Panc1 (cell line): ENCODE results near the gene LRRC8B. TPM values are rescaled to one million over a fixed set of nuclear protein-coding genes. Genes with fewer than 3 reads are reported as not detected.

Source experiments
- ATAC-seq: fragments of 200-7000 bp; cut with Tn5 transposase; 2 replicates; pipeline ENCODE4 v1.9.1; 2020; ENCODE audit warnings: mild to moderate bottlenecking, moderate library complexity
- BruUV-seq: library from RNA; stranded (reverse); fragments of 400-500 nt; replicated peaks from 2 replicates; lab custom pipeline; 2021; lab: Mats Ljungman, UMichigan
- CTCF ChIA-PET: fragments of 300-600 bp; sonication (Branson Sonifier 250); formaldehyde crosslinking; loops from one replicate; lab custom pipeline; 2022; ENCODE audit warnings: antibody characterized with exemption; lab: Charles Lee
- POLR2A ChIA-PET: fragments of 300-600 bp; sonication (Branson Sonifier 250); formaldehyde crosslinking; loops from one replicate; lab custom pipeline; 2022; ENCODE audit warnings: antibody characterized with exemption; lab: Charles Lee
- DNase-seq: peaks from one replicate; pipeline ENCODE4 v3.0.0-alpha.2; 2010; ENCODE audit warnings: low read depth, low spot score
- H3K27ac ChIP-seq: 2 replicates; pipeline ENCODE4 v1.5.1; 2011; ENCODE audit warnings: mild to moderate bottlenecking, low read length, inconsistent platforms
- H3K27me3 ChIP-seq: fragments of 200-500 bp; sonication (Bioruptor generic); 2 replicates; pipeline ENCODE4 v1.6.0; 2014; ENCODE audit warnings: low read length, inconsistent platforms; ENCODE audit not compliant: control insufficient read depth, insufficient read depth
- H3K36me3 ChIP-seq: fragments of 200-500 bp; sonication (Bioruptor generic); 2 replicates; pipeline ENCODE4 v1.5.1; 2014; ENCODE audit warnings: inconsistent platforms, mild to moderate bottlenecking, low read length, moderate library complexity; ENCODE audit not compliant: control insufficient read depth, insufficient read depth
- H3K4me1 ChIP-seq: 2 replicates; pipeline ENCODE4 v1.5.1; 2011; ENCODE audit warnings: inconsistent platforms, mild to moderate bottlenecking, low read length, moderate library complexity; ENCODE audit not compliant: control insufficient read depth, insufficient read depth
- H3K4me3 ChIP-seq, 2 experiments: 2 replicates each; pipeline ENCODE4 v1.5.1; 2011 to 2012; ENCODE audit warnings: low read depth in 2 of 2, low read length in 2 of 2, mild to moderate bottlenecking in 2 of 2, inconsistent platforms in 1 of 2, moderate library complexity in 1 of 2
- H3K9me3 ChIP-seq: fragments of 200-500 bp; sonication (Bioruptor generic); 2 replicates; pipeline ENCODE4 v1.5.1; 2014; ENCODE audit warnings: low read depth, mild to moderate bottlenecking, inconsistent platforms, low read length, moderate library complexity; ENCODE audit not compliant: control insufficient read depth, insufficient read depth
- CTCF ChIP-seq: fragments of 450-650 bp; IDR thresholded peaks from 2 replicates; pipeline ENCODE4 v1.5.1; 2017; ENCODE audit warnings: mild to moderate bottlenecking
- POLR2AphosphoS5 ChIP-seq: IDR thresholded peaks from 2 replicates; pipeline ENCODE4 v1.6.1; 2012; ENCODE audit warnings: mild to moderate bottlenecking, low read depth, low read length, moderate library complexity
- REST ChIP-seq, 2 experiments: IDR thresholded peaks; 2 replicates each; pipeline ENCODE4 v1.6.1; 2011 to 2012; ENCODE audit warnings: low read depth in 2 of 2, control low read depth in 1 of 2, low read length in 1 of 2, mild to moderate bottlenecking in 1 of 2, moderate library complexity in 1 of 2; ENCODE audit not compliant: insufficient read depth in 1 of 2
- SIN3A ChIP-seq: IDR thresholded peaks from 2 replicates; pipeline ENCODE4 v1.6.1; 2012; ENCODE audit warnings: low read depth, mild to moderate bottlenecking, low read length, moderate library complexity, borderline replicate concordance; ENCODE audit not compliant: insufficient read depth
- TCF7L2 ChIP-seq: IDR thresholded peaks from 2 replicates; pipeline ENCODE4 v1.6.1; 2011; ENCODE audit warnings: mild to moderate bottlenecking, low read depth, low read length, inconsistent platforms
- in situ Hi-C: cut with HindIII; loops from 2 replicates; pipeline ENCODE4 v1.10.0; 2016; ENCODE audit warnings: low sequenced_read_pairs, low pct_unique_long_range_greater_than_20kb
- intact Hi-C: fragments of 100-400 bp; cut with micrococcal nuclease; formaldehyde crosslinking; loops from one replicate; pipeline ENCODE4 v1.10.0; 2022; ENCODE audit not compliant: unreplicated experiment
- total RNA-seq: library from RNA; stranded (reverse); gene quantifications from one replicate; pipeline ENCODE4 v1.2.1, GENCODE V29; 2021; ENCODE audit not compliant: unreplicated experiment

The LRRC8B gene
- total RNA-seq, 1 experiment from 2014 or later = 27.3 TPM

- no peaks in the 10 kb centered on the region for H3K27me3 ChIP-seq
- BruUV-seq = no TSS peak
- no peak overlapping the region for H3K4me3 ChIP-seq
- in situ Hi-C loops (no loop called here), intact Hi-C loops (no loop called here)
- no peaks in the 10 kb centered on the region for H3K9me3 ChIP-seq
- ChIA-PET POLR2A (no interaction called here), CTCF (no interaction called here)
- no peak for DNase-seq
- TF ChIP-seq POLR2AphosphoS5 = no peak
- TF ChIP-seq REST (IDR thresholded peaks at IDR 0.05; ENCODE audit: insufficient read depth in 1 of 2, low read depth in 2 of 2, low read length in 1 of 2) = no peak
- TF ChIP-seq TCF7L2 = no peak
- no peak for TF ChIP-seq CTCF
- TF ChIP-seq SIN3A = no peak
- H3K4me1 ChIP-seq = peaks cover 7% of the 10 kb centered on the region; the same call in 1 of the 2 replicates
- H3K36me3 ChIP-seq = no peaks in the 10 kb centered on the region
- no peak for ATAC-seq
- no peak overlapping the region for H3K27ac ChIP-seq
Observed at GRCh38 chr1:89550995-89551394, 26.4 kb downstream of the LRRC8B start.

- DNase-seq (no peak), ATAC-seq (no peak)
- no peaks in the 10 kb centered on the region for H3K9me3 ChIP-seq
- H3K4me1 ChIP-seq = no peaks in the 10 kb centered on the region
- ChIA-PET CTCF (no interaction called here), POLR2A (no interaction called here)
- H3K27me3 ChIP-seq = no peaks in the 10 kb centered on the region
- BruUV-seq = no TSS peak
- TF ChIP-seq SIN3A (no peak), TCF7L2 (no peak), CTCF (no peak), REST (IDR thresholded peaks at IDR 0.05; ENCODE audit: insufficient read depth in 1 of 2, low read depth in 2 of 2, low read length in 1 of 2) (no peak), POLR2AphosphoS5 (no peak)
- intact Hi-C loops = no loop called here
- no peaks in the 10 kb centered on the region for H3K36me3 ChIP-seq
- no peak overlapping the region for H3K27ac ChIP-seq
- in situ Hi-C loops = no loop called here
- no peak overlapping the region for H3K4me3 ChIP-seq
Observed at GRCh38 chr1:89552471-89553081, 27.9 kb downstream of the LRRC8B start.
